ENCODE data around the gene AGFG2. TPM values are rescaled to one million over a fixed set of nuclear protein-coding genes. Genes with fewer than 3 reads are reported as not detected.

The AGFG2 gene
- total and polyA plus RNA-seq, 2 donors (not counting 1 experiment from before 2014, with no cell fraction given), result 2.4 to 3.1 TPM

DNA sequence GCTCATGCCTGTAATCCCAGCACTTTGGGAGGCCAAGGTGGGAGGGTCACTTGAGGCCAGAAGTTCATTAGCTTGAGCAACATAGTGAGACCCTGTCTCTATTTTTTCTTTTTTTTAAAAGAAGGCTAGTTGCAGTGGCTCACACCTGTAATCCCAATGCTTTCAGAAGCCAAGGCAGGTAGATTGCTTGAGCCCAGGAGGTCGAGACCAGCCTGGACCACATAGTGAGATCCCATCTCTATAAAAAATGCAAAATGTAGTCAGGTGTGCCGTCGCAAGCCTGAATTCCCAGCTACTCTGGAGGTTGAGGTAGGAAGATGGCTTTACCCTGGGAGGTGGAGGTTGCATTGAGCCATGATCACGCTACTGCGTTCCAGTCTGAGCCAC lies 47.8 kb upstream of the AGFG2 start:
- Histone ChIP-seq H3K4me2 (ENCODE audit: extremely low read depth, insufficient read depth, low read length) (no peak overlapping the region), H3K27ac (ENCODE audit: insufficient read depth, low read length) (no peak overlapping the region), H3K27me3 (ENCODE audit: control insufficient read depth, insufficient read depth, low read length) (peaks cover 2% of the 10 kb centered on the region), H3K36me3 (ENCODE audit: control insufficient read depth, insufficient read depth, low read length) (no peaks in the 10 kb centered on the region), H3K79me2 (ENCODE audit: control insufficient read depth, insufficient read depth, low read length) (no peaks in the 10 kb centered on the region), H3K4me1 (ENCODE audit: control insufficient read depth, extremely low read depth, insufficient read depth, low read length) (no peaks in the 10 kb centered on the region), H4K20me1 (ENCODE audit: control insufficient read depth, extremely low read depth, insufficient read depth, low read length) (no peaks in the 10 kb centered on the region), H2AFZ (ENCODE audit: low read length) (no peak overlapping the region), H3K9me3 (ENCODE audit: control insufficient read depth, insufficient read depth, low read depth, low read length) (no peaks in the 10 kb centered on the region), H3K9ac (ENCODE audit: insufficient read depth, low read length) (no peak overlapping the region), H3K4me3 (replicated peaks in 1 of 4; ENCODE audit: control extremely low read depth in 1 of 4, insufficient read depth in 1 of 4, low read depth in 3 of 4, low read length in 4 of 4) (no peak overlapping the region)
- DNase-seq (ENCODE audit: low read depth in 2 of 2), result no peak
- TF ChIP-seq, protein P1, sequence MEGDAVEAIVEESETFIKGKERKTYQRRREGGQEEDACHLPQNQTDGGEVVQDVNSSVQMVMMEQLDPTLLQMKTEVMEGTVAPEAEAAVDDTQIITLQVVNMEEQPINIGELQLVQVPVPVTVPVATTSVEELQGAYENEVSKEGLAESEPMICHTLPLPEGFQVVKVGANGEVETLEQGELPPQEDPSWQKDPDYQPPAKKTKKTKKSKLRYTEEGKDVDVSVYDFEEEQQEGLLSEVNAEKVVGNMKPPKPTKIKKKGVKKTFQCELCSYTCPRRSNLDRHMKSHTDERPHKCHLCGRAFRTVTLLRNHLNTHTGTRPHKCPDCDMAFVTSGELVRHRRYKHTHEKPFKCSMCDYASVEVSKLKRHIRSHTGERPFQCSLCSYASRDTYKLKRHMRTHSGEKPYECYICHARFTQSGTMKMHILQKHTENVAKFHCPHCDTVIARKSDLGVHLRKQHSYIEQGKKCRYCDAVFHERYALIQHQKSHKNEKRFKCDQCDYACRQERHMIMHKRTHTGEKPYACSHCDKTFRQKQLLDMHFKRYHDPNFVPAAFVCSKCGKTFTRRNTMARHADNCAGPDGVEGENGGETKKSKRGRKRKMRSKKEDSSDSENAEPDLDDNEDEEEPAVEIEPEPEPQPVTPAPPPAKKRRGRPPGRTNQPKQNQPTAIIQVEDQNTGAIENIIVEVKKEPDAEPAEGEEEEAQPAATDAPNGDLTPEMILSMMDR (conservative IDR thresholded peaks at IDR 0.05 in 1 of 2, IDR thresholded peaks at IDR 0.05 in 1 of 2; ENCODE audit: low read depth in 1 of 2, low read length in 2 of 2), result no peak
- no peak for TF ChIP-seq EZH2 (IDR thresholded peaks at IDR 0.05; ENCODE audit: low read length, missing control alignments)

DNA sequence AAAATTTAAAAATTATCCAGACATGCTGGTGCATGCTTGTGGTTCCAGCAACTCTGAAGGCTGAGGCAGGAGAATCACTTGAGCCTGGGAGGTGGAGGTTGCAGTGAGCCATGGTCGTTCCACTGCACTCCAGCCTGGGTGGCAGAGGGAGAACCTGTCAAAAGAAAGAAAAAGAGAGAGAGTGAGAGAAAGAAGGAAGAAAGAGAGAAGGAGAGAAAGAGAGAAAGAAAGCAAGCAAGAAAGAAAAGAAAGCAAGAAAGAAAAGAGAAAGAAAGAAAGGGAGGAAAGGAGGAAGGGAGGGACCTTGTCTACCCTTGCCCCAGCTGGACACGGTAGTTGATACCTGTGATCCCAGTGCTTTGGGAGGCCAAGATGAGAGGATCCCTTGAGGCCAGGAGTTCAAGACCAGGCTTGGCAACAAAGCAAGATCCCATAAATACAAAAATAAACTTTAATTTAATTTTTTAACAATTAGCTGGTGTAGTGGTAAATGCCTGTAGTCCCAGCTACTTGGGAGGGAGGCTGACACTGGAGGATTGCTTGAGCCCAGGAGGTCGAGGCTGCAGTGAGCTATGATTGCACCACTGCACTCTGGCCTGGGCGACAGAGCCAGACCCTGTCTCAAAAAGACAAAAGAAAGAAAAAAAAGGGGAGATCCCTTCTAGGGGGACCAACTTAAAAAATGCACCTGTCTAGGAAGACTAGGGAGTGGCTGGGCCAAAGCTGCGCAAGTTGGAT lies 46.1 kb upstream of the AGFG2 start:
- no peak overlapping the region for H3K27ac ChIP-seq (ENCODE audit: insufficient read depth, low read length)
- H3K4me1 ChIP-seq (ENCODE audit: control insufficient read depth, extremely low read depth, insufficient read depth, low read length), result no peaks in the 10 kb centered on the region
- no peaks in the 10 kb centered on the region for H4K20me1 ChIP-seq (ENCODE audit: control insufficient read depth, extremely low read depth, insufficient read depth, low read length)
- no peaks in the 10 kb centered on the region for H3K36me3 ChIP-seq (ENCODE audit: control insufficient read depth, insufficient read depth, low read length)
- H3K9me3 ChIP-seq (ENCODE audit: control insufficient read depth, insufficient read depth, low read depth, low read length), result no peaks in the 10 kb centered on the region
- no peak overlapping the region for H2AFZ ChIP-seq (ENCODE audit: low read length)
- H3K27me3 ChIP-seq (ENCODE audit: control insufficient read depth, insufficient read depth, low read length), result peaks cover 2% of the 10 kb centered on the region
- peak overlapping the region; percentile 46 for H3K4me2 ChIP-seq (ENCODE audit: extremely low read depth, insufficient read depth, low read length)
- H3K9ac ChIP-seq (ENCODE audit: insufficient read depth, low read length), result no peak overlapping the region
- no peak overlapping the region for H3K4me3 ChIP-seq (replicated peaks in 1 of 4; ENCODE audit: control extremely low read depth in 1 of 4, insufficient read depth in 1 of 4, low read depth in 3 of 4, low read length in 4 of 4)
- no peaks in the 10 kb centered on the region for H3K79me2 ChIP-seq (ENCODE audit: control insufficient read depth, insufficient read depth, low read length)
- DNase-seq (ENCODE audit: low read depth in 2 of 2), result no peak
- TF ChIP-seq, protein P1 (conservative IDR thresholded peaks at IDR 0.05 in 1 of 2, IDR thresholded peaks at IDR 0.05 in 1 of 2; ENCODE audit: low read depth in 1 of 2, low read length in 2 of 2), result no peak
- no peak for TF ChIP-seq EZH2 (IDR thresholded peaks at IDR 0.05; ENCODE audit: low read length, missing control alignments)

DNA sequence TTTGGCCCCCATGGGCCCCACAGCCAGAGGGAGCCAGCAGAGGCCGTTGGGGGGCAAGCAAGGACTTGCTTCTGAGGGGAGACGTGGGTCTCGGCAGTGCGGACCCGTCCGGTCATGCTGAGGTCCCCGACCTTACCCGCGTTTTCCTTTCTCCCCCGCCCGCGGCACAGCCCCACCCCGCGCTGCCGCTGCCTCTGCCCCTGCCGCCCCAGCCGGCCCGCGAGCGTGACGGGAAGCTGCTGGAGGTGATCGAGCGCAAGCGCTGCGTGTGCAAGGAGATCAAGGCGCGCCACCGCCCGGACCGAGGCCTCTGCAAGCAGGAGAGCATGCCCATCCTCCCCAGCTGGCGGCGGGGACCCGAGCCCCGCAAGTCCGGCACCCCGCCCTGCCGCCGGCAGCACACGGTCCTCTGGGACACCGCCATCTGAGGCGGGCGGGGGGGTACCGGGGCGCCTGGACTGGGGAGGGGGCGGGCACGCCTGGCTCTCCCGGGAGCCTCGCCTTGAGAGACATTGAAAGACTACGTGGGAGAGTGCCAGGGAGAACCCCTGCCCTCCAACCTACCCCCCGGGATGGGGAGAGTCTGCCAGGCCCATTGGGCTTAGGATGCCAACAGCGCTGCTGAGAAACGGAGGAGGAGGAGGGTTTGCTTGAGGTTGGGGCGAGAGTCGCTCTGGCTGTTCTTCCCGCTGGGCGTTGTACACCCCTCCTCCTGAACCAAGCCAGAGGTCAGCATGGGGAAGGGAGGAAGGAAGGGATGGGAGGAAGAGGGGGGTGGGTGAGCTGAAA lies 45.3 kb upstream of the AGFG2 start:
- Histone ChIP-seq H3K36me3 (ENCODE audit: control insufficient read depth, insufficient read depth, low read length) (no peaks in the 10 kb centered on the region), H3K9ac (ENCODE audit: insufficient read depth, low read length) (no peak overlapping the region), H2AFZ (ENCODE audit: low read length) (no peak overlapping the region), H3K79me2 (ENCODE audit: control insufficient read depth, insufficient read depth, low read length) (no peaks in the 10 kb centered on the region), H3K4me3 (replicated peaks in 1 of 4; ENCODE audit: control extremely low read depth in 1 of 4, insufficient read depth in 1 of 4, low read depth in 3 of 4, low read length in 4 of 4) (peak overlapping the region in 1 of 4 experiments; percentile 17), H3K27ac (ENCODE audit: insufficient read depth, low read length) (no peak overlapping the region), H3K4me1 (ENCODE audit: control insufficient read depth, extremely low read depth, insufficient read depth, low read length) (no peaks in the 10 kb centered on the region), H3K27me3 (ENCODE audit: control insufficient read depth, insufficient read depth, low read length) (peaks cover 2% of the 10 kb centered on the region), H3K4me2 (ENCODE audit: extremely low read depth, insufficient read depth, low read length) (peak overlapping the region; percentile 46), H3K9me3 (ENCODE audit: control insufficient read depth, insufficient read depth, low read depth, low read length) (no peaks in the 10 kb centered on the region), H4K20me1 (ENCODE audit: control insufficient read depth, extremely low read depth, insufficient read depth, low read length) (no peaks in the 10 kb centered on the region)
- peak; percentile 38 for DNase-seq (ENCODE audit: low read depth in 2 of 2)
- TF ChIP-seq, protein P1 (conservative IDR thresholded peaks at IDR 0.05 in 1 of 2, IDR thresholded peaks at IDR 0.05 in 1 of 2; ENCODE audit: low read depth in 1 of 2, low read length in 2 of 2), result peak; percentile 5
- no peak for TF ChIP-seq EZH2 (IDR thresholded peaks at IDR 0.05; ENCODE audit: low read length, missing control alignments)
